DLD1 (cell line): ENCODE data around the gene B4GAT1.

ENCODE experiments used
- in situ Hi-C: cut with HindIII; loops from 2 replicates; pipeline ENCODE4 v1.10.0; 2017; ENCODE audit warnings: low sequenced_read_pairs

B4GAT1 gene

DNA sequence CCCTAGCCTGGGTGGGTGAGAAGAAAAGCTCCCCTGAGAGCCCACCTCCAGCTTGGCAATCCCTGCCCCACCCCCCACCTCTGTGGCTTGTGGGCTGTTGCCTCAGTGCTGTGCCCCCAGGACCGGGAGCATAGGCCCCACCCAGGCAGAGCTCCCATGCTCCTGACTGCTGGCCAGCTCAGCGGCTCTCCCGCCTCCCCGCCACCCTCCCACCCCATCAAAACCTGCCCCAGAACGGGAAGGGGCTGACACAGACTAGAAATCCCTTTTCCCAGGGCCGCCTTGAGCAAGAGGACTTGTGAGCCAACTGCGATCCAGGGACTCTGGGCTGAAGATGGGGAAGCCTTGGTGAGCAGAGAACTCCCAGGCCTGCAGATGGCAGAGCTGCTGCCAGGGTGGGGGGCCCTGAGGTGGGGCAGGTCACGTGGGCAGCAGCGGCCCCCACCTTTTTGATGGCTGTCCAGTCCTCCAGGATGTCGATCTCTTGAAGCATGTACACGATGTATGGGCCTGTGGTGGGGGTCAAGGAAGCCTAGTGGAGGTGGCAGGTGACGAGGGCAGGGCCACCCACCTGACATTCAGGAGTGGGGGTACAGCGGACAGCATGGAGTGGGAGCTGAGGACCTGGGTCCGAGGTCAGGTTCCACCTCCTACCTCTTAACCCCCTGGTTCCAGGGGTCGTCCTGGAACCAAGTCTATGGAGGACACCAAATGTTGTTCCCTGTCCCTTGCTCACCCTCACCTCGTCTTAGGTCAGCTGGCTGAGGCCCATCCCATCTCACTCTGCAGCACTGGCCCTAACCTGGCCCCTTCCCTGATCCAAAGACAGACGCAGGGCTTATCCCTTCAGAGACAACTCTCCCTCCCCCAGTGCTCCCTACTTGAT, 8.9 kb downstream of the B4GAT1 start:
- in situ Hi-C loops: loop anchor here (10.0 kb wide), 2 partner anchors 46 to 64 kb away; partner anchors contain the start of gene CNIH2

DNA sequence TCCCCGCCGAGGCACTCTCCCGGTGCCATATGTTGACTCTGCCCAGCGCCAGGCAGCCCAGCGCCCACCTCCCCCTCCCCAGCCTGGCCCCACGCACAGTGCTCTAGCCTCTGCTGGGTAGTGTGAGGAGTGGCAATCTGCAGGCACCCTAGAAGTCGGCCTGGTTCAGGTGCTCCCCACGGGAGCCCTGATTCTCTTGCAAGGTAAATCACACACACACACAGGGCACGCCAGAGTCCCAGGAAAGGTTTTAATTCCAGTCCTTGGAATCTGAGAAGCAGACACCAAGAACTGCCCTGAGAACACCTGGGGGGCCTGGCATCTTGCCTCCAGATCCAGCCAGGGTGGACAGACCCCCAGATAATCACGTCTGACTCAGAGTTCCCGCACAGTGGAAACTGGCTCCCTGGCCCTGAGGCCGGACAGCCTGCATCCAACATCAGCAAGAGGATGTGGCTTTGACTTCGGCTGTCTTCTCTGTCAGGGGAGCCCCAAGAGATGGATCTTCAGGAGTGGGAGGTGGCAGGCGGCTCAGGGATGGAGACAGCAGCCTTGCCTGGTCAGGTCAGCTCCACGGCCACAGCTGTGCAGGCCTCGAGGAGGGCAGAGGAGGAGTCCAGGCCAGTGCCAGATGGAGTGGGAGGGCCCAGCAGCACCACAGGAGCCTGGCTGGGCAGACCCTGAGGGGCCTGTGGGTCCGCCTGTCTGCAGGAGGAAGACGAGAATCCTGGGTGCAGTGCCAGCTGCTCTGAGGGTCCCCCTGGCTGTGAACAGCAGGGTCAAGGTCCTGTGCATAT, 10.1 kb downstream of the B4GAT1 start:
- in situ Hi-C loops: loop anchor here (10.0 kb wide), 2 partner anchors 48 to 62 kb away; partner anchors contain the start of gene CNIH2

DNA sequence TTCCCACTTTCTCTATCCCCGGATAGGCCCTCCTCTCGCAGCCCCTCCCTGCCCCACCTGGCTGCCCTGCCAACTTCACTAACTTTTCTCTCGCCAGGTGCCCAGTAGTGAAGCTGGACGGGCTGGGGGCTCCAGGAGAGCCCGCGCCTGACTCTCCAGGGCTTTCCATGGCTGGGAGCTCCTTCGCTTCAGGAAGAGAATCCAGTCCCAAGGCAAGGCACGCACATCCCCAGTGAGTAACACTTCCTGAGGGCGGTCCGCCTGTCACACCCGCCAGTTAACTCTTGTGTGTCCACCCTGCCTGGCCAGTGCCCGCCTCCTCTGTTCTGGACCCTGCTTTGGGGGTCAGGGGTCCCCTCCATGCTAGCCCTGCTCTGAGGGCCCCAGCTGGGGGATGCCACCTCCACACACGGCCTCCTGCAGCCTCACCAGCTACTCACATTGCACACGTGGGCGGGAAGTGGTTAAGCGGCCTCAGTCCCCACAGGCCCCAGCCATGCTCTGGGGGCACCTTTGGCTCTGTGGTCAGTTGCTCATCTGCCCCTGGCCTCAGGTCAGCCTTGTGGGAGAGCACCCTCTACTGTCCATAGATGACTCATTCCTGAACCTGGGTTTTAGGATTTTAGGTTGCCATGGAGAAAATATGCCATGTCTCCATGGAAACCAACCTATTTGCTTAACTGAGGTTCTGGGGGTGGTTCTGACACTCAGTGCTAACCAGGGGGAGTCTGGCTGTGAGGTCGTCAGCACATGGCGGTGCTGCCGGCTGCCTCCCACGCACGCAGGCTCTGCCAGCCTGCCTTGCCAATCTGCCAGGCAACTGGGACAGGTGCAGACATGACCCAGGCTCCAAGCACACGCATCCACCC, 11.0 kb downstream of the B4GAT1 start, which contains the start of gene RIN1:
RIN1 (minus strand) TSS at position 201 of the 869 bp plus-strand sequence; CDS start at position 169, 32 bp downstream.
- in situ Hi-C loops: loop anchor here (10.0 kb wide), 2 partner anchors 48 to 62 kb away; partner anchors contain the start of gene CNIH2

DNA sequence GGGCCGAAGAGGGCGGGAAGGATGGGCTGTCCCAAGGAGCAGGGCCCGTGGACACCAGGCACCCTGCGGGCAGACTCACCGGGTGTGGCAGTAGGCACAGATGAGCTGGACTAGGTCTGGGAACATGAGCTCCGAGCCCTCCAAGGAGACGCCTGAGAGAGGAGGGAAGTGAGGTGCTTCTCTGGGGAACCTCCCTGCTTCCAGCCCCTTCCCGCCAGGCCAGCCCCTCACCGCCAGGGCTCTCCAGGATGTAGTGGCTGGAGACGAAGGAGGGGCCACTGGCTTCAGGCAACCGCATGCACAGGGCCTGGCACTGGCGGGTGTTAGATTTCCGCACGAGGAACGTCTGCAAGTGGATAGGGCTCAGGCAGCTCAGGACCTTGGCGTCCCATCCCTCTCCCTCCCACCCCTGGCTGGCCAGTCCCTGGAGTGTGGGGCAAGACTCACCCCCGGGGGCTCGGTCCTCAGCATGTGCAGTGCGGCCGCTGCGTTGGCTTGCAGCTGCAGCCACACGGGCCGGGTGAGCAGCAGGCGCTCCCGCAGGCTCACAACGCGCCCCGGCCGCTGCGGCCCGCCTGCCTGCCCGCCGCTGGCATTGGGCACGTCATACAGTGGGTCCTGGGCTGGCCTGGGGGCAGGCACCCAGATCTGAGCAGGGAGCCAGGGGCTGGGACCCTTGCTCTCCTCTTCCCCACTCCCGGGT, 11.7 kb downstream of the B4GAT1 start:
- in situ Hi-C loops: loop anchor here (10.0 kb wide), 2 partner anchors 49 to 61 kb away; partner anchors contain the start of gene CNIH2

DNA sequence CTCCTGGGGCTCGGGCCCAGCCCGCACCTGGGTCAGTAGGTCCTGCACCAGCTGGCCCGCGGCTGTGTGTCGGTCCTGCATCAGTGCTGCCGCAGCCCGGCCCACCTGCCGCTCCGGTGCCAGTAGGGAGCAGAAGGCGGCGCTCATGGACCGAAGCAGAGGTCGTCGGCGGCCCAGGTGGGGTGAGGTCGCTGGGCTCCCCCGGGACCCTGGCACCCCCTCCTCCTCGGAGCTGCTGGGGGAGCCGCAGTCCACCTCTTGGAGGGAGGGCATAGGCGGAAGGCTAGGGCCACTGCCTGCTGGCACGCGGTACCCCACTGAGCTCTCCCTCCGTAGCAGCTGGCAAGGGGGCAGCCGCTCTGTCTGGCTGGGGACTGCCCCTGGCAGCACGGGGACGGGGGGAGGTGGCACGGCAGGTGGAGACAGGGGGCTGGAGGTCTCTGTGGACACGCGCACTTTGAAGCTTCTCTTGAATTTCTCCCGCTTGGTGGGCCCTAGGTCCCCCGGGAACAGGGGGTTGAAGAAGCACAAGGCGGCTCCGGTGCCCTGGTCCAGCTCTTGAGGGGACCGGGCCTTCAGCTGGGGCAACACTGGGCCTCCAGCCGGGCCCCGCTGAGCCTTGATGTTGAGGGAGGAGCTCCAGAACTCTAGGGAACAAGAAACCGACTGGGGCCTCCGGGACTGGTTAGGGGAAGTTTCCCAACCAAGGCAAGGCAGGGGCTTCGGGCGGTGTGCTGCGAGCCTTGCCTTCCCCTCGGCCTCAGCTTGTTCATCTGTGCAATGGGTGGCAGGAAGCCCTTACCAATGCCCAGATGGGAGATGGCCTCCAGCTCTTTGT, 12.6 kb downstream of the B4GAT1 start:
- in situ Hi-C loops: loop anchor here (10.0 kb wide), 2 partner anchors 50 to 60 kb away; partner anchors contain the start of gene CNIH2

DNA sequence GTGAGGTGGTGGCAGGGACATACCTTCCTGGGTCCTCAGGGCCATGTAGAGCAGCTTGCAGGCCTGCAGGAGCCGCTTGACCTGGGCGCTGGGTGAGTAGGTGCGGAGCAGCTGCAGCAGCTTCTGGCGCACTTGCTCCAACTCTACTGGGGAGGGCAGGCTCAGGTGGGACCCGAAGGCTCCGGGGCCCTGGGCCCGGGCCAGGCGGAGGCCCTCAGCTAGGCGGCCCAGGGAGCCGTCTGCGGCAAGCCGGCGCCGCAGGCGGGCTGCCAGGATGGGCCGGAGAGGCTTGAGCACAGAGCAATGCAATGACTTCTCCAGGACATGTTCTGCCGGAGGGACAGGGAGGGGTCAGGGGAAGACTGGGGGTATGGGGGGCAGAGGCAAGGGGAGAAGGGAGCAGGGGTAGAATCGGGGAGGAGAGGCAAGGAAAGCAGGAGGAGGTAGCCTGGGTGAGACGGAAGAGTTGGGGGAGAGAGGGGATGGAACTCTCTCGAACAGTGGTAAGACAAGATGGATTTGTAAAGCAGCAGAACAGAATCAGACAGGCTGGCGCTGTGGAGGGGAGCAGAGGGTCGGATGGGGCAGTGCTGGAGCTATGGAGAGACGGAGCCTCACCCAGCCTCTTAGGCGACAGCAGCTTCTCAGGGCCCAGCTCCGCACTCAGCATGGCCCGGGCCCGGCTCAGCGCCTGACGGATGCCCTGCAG, 13.4 kb downstream of the B4GAT1 start:
- in situ Hi-C loops: loop anchor here (10.0 kb wide), 2 partner anchors 51 to 59 kb away; partner anchors contain the start of gene CNIH2

DNA sequence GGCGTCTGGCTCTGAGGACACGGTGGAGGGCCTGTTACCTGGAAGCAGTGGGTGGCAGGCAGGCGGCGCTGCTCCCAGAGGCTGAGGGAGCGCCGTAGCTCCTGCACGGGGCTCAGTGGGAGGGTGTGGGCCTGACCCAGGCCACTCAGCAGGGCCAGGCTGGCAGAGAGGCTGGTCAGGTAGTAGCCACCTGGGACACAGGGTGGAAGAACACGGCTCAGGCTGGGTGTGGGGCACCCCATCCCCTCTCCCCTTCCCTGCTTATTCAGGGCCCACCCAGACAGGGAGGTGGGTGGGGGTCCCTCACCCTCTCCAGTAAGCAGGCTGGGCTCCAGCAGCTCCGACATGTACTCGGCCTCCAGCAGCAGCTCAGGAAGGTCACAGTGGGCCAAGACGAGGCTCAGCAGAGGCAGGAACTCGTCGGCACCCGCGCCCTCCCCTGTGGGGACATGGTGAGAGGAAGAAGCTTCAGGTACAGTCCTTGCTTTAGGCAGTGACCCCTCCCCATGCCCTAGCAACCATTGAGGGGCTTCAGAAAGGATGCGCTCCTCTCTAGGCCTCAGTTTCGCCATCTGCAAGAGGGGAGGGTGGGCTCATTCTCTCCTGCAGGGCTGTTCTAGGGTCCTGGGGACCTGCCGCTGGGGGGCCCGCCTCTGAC, 14.1 kb downstream of the B4GAT1 start:
- in situ Hi-C loops: loop anchor here (10.0 kb wide), 2 partner anchors 51 to 59 kb away; partner anchors contain the start of gene CNIH2

DNA sequence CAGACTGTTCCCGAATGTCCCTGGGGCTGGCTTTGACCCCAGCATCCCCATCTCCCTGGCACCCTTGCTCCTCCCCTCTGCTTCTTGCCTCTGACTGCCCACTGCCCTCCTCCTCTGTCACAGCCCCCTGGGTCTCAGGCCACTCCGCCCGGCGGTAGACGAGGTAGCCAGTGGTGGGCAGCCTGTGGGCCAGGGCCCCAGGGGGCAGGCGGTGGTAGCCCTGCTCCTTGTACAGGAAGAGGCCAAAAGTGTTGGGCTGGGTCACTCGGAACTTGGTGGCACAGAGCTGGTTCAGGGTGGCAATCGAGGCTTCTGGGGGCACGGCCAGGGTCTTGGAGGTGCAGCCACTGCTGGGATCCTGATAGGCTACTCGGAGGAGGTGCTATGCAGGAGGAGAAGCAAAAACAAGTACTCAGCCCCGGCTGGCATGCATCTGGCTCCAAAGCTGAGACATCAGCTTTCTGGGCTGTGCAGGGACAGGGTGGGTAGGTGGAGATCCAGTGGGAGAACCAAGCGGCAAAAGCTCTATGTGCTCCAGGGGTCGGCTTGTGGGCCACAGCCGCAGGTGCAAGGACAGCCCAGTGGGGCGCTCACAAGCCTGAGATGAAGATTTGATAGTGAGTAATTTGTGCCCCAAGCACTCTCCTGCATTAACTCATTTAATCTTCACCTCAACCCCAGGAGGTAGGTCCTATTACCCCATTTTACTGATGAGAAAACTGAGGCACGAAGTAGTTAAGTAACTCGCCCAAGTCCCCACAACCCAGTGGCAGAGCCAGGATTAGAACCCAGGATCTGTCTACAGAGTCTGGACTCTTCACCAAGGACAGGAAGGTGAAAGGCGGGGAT, 14.8 kb downstream of the B4GAT1 start:
- in situ Hi-C loops: loop anchor here (10.0 kb wide), 2 partner anchors 52 to 58 kb away; partner anchors contain the start of gene CNIH2

DNA sequence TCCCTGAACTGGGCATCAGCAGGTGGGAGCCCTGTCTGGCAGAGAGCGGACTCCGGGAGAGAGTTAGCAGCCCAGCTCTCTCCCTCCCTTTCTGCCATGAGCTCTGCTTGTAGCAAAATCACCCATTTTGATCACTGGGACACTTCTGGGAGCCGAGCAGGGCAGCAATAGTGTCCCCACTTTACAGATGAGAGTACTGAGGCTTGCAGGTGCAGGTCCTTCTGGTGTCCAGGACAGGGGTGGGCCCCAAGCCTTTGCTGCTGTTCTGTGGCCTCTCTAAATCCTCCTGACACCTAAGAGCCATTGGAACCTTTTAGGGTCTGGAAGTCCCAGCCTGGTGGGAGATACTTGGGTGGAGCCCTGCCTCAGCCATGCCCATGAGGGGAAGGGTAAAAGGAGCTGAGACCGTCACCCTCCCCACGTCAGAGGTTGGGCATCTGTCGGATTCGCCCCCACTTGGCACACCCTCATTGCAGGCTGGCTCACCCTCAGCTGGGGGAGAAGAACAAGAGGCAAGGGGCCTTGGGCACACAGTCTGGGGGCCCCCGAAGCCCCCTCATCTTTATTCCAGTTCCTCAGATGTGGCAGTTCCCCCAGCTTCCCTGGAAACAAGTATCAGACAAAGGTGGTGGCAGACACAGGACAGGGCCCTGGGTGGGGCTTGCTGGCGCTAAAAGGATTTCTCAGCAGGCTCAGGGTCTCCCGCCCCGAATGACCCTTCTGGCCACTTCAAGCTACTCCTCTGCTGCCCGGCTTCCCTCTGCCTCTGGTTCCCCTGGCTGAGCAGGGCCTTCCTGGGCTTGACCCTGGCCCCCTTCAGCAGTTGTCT, 15.7 kb downstream of the B4GAT1 start:
- in situ Hi-C loops: loop anchor here (10.0 kb wide), 2 partner anchors 53 to 57 kb away; partner anchors contain the start of gene CNIH2

DNA sequence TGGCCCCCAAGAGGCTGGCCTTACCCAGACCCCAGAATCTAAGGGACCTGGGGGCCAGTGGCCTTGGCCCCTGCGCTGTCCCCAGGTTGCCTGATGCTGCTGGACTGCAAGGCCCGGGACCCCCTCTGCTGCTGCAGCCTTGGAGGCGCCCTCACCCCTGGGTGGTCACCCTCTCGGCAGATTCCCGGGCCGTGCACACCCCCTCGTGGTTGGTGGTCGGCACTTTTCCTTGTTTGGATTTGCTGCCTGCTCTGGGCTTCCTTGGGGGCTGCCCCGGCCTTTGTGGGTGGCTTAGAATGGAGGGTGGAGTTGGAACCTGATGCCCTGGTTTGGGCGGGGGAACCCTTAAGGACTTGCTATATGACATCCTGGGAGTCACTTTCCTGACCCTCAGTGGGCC, 16.5 kb downstream of the B4GAT1 start:
- in situ Hi-C loops: loop anchor here (10.0 kb wide), 2 partner anchors 54 to 56 kb away; partner anchors contain the start of gene CNIH2

DNA sequence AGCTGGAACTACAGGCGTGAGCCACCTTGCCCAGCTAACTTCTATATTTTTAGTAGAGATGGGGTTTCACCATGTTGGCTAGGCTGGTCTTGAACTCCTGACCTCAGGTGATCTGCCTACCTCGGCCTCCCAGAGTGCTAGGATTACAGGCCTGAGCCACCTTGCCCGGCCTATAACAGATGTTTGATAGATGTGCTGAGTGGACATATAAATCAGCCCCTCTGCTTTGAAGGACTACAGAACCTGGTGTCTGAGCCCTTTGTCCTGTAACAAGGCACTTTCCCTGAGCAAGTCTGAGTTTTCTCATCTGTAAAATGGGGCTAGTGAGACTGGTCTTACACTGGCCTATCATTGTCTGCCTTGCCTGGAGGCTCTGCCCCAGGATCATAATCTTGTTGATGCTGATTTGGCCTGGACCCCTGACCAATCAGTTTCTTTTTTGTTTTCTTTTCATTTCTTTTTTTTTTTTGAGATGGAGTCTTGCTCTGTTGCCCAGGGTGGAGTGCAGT, 18.2 kb downstream of the B4GAT1 start:
- in situ Hi-C loops: no loop called here

DNA sequence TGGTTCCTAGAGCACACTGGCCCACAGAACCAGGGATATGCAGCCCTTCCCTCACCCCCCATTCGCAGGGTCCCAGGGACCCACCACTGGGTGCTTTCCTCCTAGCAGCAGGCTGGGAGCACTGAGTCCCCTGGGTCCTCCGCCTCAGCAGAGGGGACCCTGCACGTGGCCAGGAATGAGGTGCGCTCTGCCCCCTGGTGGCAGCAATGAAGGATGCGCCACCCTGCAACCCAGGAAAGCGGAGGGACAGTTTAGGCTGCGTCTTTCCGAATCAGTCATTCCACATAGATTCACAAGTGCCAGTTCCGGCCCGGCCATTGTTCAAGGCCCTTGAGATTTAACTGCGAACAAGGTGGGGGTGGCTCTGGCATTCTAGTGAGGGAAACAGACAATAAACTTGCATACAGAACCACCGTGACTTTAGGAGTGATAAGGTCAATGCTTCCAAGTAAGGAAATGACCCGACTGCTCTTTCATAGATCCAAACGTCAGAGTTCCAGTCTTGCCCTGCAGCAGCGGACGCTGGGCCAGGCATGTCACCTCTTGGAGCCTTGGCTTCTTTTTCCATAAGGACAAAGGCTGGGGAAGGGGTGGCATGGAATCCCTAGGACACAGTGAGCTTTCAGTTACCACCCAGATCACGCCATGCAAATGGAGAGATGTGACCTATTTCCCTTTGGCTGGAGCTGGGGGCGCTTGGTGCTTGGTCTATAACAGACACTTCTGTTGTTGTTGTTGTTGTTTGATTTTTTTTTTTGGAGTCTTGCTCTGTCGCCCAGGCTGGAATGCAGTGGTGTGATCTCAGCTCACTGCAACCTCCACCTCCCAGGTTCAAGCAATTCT, 18.9 kb downstream of the B4GAT1 start:
- in situ Hi-C loops: no loop called here

DNA sequence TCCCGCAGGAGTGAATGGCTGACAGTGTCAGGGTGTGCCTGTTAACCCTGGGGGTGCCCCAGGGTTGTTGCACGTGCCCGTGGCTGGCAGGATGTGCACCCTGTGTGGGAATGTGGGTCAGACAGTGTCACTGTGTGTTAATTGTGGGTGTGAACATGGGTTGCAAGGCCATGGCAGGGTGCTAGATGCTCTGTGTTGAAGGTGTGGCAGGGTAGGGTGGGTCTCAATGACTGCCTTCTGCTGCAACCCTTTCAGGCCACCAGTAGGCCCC, 19.5 kb downstream of the B4GAT1 start:
- in situ Hi-C loops: no loop called here

DNA sequence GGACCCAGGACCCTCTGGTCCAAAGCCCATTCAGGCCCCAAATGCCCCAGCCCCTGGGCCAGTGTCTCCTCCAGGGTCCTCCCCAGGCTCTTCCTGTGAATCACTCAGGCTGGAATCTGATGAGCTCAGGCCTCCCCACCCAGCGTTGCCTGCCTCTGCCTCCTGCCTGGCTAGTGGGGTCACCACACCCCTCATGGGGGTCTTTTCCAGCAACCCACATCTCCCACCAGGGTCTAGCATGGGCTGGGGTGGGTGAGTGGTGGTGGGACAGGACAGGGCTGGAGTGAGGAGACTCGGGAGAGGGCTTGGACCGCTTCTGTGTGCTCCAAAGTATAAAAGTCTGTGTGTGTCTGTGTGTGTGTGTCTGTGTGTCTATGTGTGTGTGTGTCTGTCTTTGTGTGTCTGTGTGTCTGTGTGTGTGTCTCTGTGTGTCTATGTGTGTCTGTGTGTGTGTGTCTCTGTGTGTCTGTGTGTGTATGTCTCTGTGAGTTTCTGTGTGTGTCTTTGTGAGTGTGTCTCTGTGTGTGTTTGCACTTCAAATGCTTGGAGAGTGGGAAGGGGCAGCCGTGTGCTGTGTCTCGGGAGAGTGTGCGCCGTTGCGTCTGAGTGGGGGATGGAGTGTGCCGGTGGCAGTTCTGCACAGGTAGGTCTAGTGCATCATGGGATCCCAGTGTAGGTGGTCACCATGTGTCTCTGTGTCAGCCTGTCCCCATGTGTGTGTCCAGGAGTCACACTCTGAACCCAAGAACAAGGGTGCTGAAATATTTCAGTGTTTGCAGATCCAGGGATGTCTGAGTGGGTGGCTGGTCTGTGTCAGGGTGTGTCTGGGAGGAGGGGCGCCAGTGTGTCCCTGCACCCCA, 20.0 kb downstream of the B4GAT1 start:
- in situ Hi-C loops: no loop called here
